Measurements from ENCODE around the gene RPL38.

The RPL38 gene

GRCh38 chr17:74250324-74250995 is 47.0 kb downstream of the RPL38 start:
- DNase-seq (ENCODE audit: low read depth) = no peak

- no peak for DNase-seq (ENCODE audit: low read depth)
Observed at GRCh38 chr17:74251051-74251450, 47.6 kb downstream of the RPL38 start.

DNA sequence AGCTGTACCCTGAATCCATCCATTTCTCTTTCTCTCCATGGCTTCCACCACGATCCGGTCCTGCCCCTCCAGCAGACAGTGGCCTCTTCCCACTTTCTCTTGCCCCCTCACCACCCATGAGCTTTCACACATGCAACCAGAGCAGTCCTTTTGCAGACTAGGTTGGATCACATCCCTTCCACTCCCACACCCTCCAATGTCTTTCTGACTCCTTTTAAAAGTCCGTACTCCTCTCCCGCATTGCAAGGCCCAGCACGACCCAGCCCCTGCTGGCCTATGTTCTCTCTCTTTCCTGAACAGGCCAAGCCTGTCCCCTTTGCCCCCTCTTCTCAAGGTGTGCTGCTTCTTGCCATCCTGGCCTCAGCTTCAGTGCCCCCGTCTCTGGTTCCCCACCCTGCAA is 48.1 kb downstream of the RPL38 start:
- DNase-seq (ENCODE audit: low read depth) = no peak

GRCh38 chr17:74252211-74252610 is 48.7 kb downstream of the RPL38 start:
- DNase-seq (ENCODE audit: low read depth) = no peak

DNA sequence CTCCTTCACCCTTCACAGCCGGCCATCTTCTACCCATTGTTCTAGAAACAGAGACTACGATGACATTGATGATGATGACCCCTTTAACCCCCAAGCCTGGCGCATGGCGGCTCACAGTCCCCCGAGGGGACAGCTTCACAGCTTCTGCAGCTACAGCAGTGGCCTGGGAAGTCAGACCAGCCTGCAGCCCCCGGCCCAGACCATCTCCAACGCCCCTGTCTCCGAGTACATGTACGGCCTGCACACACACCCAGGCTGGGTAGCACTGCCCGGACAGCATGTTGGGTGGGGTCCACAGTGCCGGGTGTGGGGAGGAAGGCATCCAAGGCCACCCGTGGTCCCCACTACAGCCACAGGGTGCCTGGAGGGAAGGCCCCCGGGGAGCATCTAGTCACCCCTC is 49.6 kb downstream of the RPL38 start:
- no peak for DNase-seq (ENCODE audit: low read depth)

DNA sequence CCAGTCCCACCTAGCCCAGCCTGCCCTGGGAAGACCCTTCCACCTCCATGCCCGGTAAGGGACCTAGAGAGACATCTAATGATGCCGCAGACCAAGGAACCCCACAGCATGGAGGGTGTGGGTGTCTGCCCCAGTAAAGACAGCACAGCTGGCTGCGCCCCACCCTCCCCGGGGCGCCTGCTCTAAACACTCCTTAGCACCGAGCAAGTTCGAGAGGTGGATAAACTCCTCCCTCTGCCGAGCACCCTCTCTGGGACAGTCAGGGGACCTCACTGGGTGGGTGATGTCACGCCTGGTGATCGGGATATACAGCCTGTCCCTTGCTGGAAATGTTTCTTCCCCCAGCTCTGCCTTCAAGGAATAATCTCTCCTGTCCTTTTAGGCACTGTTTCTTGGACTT is 53.8 kb downstream of the RPL38 start:
- DNase-seq (ENCODE audit: low read depth) = no peak

GRCh38 chr17:74259667-74260524 is 56.4 kb downstream of the RPL38 start:
- DNase-seq (ENCODE audit: low read depth) = no peak

Measured in activated T-cell treated with anti-CD3 and anti-CD28 coated beads for 1 hour (primary cell).